Stimulated activated CD8-positive, alpha-beta memory T cell treated with anti-CD3 and anti-CD28 coated beads, Interleukin-15, amount 100 ng/mL, for 1 hour (primary cell): ENCODE data around the gene ITGAL.
A peak's percentile ranks its signal among the peaks of the same experiment; 100 is the strongest.
"Not testable (repeated sequence)": the region's sequence is repeated elsewhere in the genome, so short reads cannot be mapped to it uniquely, and the experiment has no call there.

ENCODE experiments used
- DNase-seq: peaks from one replicate; pipeline ENCODE4 v3.0.0-alpha.2; 2020; ENCODE audit warnings: low read depth

Gene ITGAL

DNA sequence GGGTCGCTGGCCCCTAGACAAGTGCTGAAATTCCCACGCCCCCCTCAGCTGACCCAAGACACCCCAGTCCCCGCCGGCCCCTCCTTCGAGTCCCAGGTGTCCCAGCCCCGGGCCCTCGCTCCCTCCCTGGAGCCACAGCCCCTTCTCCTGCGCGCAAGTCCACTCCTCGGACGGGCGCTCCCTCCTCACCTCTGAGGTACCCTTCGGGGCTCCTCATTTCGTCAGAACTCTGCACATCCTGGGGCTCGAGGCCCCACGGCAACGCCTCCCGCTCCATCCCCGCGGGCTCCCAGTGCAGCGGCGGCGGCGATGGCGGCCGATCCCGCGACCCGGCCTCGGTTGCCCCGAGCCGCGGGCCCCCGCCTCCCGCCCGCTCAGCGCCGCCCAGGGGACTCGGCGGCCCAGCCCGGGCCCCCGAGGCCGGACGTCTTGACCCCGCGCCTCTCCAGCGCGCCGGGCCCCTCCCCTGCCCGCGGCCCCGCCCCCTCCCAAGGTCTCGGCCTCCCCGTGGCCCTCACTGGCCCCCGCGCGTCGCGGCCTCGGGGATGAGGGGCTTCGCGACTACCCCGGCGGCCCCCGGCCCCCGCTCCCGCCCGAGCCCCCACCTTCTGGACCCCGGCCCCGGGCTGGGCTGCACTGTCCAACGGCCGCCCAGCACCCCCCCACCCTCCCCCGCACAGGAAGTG, 53.7 kb downstream of the ITGAL start, which contains the start of gene ZNF768:
Gene ZNF768, minus strand, starts transcription at position 430 of the 686 bp plus-strand sequence. Its CDS starts 153 bp downstream, at position 277.
- no peak for DNase-seq

DNA sequence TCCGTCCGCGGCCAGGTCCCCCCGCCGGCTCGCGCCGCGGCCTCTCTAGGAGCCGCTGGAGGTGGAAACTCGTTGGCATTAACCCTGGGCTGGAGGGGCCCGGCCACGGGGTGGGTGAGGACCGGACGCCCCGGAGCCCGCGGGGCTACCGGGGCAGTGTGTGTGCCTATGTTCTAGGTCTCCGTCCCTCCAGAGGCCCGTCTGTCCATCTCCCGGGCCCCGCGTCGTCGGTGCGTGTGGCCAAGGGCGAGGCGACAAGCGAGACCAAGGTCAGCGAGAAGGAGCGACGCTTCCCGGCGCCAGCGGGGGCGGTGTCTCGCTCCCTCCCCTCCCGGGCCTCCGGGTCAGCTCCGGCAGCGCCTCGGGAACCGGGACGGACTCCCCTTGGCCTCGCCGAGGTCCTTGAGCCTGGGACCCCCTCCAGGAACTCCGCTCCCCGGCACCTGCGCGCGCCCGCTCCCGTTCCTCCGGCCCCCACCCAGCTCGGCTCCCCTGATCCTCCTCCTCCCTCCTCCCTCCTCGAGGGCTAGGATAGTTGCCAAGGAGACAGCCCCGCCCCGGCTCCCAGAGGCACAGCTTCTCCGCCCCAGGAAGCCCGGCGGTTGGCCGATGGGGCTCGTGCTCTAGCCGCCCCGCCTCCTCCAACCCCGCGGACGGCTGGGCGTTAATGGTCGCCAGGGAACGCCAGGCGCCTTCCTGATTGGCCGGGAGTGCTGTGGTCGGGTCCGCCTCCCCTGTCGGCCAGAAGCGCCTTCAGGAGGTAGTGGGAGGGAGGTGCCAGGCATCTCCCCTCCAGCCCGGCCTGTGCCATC, 54.5 kb downstream of the ITGAL start:
- peak; percentile 74 for DNase-seq

DNA sequence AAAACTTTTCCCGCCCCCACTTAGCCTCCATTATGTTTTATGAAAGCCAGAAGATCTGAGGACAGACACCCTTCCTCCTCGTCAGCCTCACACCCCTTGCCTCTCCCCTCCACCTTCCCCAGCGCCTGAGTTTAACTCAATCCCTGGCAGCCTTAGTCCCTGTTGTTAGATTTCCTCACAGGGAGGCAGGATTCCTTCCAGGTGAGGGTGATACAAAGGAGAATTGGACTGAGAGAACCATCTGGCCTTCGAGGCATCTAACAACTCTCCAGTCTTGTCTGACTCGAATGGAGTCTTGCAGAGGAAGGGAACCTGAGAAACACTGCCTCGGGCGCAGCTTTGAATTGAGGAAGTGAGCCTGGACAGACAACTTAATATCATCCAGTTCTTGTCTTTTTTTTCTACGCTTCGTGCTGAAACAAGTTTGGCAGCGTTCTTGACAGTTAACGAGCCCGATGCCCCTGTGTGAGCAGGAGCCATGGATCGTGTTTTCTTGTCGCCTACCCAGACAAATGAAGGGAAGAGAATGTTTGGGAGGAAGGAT, 55.2 kb downstream of the ITGAL start:
- no peak for DNase-seq

DNA sequence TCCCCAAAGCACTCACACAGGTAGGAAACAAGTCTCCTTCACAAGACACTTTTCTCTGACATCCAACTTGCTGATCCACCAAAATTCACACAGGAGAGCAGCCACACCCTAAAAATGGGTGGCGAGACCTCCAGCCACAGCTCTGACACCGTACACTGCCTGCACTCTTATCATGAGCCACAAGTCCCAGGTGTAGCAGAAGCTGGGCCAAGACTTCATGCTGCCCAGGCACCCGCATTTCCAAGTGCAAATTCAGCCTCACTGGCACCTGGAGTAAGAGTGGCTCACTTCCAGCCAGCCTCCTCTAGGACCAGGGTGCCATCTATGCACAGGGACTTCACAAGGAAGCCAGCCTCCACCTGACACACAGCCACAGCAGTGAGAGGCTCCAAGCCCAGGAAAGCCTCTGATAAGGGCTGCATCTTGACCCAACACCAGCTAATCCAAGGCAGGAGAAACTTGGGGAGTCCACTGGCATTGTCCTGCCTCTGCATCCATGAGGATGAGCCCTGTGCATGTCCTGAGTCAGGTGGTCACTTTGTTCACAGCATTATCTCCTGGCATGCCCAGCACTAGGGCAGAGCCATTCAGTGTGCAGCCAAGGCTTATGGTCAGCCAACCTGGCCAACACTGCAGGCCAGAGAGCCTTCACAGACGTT, 56.4 kb downstream of the ITGAL start:
- DNase-seq, result no peak

DNA sequence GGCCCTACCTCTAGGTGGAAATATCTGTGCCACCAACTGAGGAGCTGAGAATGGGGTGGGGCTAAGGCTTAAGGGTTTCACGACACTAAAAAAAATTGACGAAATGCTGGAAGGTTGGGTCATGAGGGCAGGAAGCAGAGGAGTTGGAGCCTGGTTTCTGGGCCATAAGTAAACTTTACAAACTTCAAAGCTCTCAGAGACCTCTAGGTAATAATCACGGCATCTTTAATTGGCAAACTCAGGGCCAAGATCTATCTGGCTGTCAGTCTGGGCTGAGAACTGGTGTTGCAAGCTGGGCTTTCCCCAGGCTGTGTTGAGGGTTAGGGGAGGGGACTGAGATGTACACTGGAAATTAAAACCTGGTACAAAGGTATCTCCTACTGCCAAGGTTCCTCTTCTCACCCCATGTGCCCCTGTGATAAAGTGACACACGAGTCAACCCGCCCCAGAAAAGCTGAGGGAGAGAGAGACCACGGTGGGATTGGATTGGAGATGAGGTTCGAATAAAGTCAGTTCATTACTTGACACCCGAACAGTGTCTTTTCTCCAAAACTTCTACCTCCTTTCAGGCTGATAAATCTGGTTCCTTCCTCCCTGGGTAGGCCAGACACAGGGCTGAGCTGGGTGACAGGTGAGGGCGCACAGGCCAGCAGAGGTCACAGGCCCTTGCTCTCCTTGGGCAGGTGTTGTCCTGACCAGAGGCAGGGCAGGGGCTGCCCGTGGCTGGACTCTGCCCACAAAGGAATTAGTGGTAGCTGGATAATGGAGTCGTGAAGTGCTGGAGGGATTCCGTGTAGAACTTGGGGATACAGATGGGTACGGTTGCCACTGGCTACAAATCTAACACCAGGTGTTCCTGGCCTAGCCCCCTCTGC, 57.9 kb downstream of the ITGAL start:
- no peak for DNase-seq

DNA sequence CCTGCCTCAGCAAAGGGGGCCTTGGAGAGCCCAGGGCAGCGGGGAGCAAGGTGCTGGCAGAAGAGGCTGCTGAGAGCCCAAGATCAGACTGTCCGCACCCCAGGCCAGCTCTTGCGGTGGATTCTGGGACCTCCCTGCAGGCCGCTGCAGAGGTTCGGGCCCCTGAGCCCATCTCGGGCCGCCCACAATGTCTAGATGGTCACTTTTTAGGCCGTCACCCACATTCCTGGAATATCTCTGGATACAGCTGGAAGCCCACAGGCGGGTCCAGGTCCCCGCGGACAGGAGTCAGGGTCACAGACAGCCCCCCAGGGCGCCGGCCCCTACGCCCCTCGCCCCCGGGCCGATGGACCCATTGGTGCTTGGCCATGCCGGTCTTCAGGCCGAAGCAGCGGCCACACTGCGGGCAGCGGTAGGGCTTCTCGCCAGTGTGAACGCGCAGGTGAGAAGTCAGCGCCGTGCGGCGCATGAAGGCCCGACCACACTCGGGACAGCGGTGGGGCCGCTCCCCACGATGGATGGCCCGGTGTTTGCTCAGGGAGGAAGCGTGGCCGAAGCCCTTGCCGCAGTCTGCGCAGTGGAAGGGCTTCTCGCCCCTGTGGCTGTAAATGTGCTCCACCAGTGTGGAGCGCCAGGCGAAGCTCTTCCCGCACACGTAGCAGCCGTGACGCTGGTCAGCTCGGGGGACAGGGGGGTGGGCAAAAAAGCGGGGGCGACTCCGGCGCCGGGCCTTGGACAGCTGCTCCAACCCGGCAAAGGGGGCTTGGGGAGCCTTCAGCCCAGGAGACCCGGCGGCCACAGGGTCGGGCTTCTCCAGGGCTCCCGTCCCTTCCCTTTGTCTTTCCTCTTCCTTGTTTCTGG, 60.0 kb downstream of the ITGAL start:
- no peak for DNase-seq

DNA sequence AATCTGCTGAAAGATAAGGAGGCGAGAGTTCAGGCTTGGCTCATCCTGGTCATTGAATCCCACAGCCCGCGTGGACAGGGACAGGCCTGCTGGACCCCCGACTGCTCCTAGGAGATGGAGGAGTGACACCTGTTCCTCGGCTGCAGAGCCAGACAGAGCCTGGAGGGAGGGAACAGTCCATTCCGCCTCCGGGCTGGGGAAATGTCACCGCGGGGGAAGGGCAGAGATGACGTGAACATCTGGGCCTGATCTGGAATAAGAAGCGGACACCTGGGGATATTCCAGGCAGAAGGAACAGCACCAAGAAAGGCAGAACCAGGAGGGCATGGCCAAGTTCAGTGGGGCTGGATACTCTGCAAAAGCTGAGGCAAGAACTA, 60.6 kb downstream of the ITGAL start:
- no peak for DNase-seq

DNA sequence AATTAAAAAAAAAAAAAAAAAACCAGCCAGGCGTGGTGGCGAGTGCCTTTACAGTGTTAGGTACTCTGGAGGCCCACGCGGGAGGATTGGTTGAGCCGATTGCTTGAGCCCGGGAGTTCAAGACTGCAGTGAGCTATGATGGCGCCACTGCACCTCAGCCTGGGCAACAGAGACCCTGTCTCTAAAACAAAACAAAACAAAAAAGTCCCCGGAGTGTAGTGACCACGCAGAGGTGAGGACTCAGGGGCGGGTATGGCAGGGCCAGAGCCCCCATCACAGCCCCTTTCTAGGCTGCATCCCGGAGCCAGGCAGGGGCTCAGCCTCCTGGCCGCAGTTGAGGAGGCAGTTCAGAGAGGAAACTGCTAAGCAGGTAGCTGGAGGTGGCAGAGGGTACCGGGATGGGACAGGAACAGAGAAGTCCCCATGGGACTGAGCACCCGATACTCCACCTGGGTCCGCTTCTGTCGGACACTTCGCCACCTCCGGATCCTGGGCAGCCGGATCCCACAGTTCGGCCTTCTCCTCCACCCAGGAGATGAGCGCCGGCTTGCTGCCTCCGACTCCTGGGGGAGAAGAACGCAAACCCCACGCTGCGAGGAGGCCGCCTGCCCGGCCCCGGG, 61.3 kb downstream of the ITGAL start:
- no peak for DNase-seq

DNA sequence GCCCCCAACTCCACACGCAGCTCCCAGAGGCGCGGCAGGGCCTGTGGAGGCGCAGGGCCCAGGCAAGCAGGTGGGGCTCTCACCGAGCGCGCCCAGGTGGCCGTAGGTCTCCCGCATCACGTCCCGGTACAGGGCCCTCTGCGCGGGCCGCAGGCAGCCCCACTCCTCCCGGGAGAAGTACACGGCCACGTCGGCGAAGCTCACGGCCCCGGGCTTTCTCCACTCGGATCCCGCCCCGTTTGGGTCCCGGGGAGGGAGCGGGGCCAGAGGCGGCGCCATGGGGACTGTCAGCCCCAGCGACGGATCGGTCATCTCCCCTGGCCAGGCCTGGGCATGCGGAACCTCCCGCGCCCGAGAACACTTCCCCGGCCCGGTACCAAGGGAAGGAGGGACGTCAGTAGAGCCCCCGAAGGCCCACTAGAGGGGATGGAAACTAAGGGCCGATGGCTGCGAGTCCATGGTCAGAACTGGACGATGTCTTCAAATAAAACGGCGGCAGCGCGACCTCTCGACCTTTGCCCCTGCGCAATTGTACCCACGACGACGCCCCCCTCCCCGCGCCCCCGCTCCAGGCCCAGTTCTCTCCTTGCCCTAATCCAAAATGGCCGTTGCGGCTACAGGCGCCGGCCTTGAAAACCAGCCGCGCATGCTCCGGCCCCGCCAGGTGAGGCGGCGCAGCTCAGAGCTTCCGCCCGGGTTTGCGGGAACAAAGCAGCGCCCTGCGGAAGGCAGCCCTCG, 62.0 kb downstream of the ITGAL start, which contains the start of gene ZNF747:
Gene ZNF747, minus strand, starts transcription at position 491 of the 738 bp plus-strand sequence. Its CDS starts 179 bp downstream, at position 312.
- DNase-seq, result peak; percentile 84

DNA sequence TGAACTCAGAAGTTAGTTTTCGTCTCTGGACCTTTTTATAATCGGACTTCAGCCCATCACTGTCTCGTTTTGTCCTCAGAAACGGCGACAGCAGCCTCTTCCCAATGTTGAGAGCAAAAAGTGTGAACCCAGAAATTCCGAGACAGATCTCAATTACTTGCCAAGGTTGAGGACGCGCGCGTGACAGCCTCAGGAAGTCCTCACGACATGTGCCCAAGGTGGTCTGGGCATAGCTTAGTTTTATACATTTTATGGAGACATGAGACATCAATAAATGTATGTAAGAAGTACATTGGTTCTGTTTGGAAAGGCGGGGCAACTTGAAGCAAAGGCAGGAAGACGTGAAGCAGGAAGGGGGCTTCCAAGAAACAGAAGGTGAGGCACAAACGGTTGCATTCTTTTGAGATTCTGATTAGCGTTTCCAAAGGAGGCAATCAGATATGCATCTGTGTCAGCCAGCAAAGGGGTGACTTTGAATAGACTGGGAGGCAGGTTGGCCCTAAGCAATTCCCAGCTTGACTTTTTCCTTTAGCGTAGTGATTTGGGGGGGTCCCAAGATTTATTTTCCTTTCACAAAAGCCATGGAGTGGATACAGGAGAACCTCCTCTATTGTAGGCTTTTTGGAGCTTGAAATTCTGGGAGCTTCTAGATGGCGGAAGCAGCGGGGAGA, 62.7 kb downstream of the ITGAL start:
- no peak for DNase-seq

DNA sequence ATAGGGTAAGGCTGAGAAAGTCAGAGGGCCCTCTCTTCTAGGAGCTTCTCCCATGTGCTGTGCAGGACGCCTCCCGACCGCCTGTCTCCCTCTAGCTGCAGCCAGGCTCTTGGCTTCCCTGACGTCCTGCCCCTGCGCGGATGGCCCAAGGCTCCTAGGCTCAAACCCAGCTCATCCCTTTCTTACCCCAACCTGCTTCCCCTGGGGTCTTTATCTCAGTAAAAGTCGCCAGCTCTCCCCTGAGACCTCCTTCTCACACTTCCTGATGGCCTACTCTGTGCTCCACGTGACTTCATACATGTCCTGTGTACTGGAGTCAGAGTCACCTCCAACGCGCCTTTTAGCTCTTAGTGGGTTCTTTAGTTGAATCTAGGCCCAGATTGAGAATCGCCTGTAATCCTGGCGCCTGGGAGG, 63.2 kb downstream of the ITGAL start:
- no peak for DNase-seq

DNA sequence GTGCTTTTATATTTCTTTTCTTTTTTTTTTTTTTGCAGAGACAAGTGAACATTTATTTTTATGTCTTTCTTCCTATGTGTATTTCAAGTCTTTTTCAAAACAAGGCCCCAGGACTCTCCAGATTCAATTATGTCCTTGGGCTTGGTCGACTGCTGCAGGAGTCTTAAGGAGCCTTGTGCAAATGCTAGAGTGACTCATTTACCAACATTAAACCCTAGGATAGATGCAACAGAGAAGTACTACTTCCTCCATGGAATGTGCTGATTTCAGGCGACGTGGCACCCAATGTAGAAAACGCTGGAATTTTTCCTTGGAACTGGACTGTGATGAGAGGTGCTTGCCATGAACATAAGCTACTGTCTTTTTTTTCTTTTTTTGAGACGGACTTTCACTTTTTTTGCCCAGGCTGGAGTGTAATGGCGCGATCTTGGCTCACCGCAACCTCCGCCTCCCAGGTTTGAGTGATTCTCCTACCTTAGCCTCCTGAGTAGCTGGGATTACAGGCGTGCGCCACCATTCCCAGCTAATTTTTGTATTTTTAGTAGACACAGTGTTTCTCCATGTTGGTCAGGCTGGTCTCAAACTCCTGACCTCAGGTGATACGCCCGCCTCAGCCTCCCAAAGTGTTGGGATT, 64.0 kb downstream of the ITGAL start:
- not testable (repeated sequence) for DNase-seq

DNA sequence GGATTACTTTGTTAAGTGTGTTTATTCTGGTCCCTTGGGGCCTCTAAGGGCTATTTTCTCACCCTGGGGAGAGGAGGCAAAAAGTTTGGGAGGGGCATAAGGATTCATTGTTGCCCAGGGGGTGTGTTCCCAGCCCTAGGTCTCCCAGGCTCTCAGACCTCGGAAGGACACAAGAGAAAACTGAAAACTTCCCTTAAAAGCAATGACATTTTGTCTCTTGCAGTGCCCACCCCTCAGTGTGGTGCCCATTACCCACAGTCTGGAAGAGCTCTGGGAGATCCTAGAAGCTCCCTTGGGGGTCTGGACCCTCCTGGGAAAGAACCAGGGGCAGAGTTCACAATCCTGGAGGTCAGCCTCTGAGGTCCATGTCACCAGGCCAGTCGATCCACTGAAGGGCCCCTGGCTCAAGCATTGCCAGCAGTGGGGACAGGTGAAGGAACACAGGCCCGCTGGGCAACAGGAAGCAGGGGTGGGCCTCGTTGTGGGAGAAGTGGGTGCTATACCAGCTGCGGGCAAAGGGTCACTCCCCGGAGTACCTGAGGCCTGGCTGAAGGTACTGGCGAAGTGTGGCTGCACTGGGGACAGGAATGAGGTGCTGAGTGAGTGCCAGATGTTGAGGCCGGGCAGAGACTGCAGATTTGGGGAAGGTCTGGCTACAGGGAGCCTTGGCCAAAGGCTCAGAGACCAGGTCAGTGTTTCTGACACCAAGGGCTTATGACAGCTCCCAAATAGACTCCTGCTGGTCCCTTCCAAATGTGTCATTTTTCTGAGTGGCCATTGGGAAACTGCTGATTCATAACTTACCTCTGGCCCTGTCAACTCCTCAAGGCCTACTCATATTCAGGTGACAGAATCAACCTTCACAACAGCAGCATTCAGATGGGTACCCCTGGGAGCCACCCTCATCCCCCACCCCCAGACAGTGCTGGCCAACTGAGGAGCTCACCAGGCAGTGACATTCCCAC, 66.7 kb downstream of the ITGAL start:
- DNase-seq, result no peak

DNA sequence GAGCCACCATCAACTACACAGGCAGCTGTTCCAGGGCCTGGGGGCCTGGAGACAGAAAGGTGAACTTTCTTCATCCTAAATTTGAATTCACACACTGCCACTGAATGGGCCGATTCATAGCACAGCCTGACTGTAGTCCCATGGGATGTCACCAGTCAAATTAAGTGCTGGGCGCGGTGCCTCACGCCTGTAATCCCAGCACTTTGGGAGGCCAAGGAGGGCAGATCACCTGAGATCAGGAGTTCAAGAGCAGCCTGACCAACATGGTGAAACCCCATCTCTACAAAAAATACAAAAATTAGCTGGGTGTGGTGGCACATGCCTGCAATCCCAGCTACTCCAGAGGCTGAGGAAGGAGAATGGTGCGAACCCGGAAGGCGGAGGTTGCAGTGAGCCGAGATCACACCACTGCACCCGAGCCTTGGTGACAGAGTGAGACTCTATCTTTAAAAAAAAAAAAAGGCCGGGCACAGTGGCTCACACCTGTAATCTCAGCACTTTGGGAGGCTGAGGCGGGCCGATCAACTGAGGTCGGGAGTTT, 67.5 kb downstream of the ITGAL start:
- DNase-seq, result not testable (repeated sequence)

DNA sequence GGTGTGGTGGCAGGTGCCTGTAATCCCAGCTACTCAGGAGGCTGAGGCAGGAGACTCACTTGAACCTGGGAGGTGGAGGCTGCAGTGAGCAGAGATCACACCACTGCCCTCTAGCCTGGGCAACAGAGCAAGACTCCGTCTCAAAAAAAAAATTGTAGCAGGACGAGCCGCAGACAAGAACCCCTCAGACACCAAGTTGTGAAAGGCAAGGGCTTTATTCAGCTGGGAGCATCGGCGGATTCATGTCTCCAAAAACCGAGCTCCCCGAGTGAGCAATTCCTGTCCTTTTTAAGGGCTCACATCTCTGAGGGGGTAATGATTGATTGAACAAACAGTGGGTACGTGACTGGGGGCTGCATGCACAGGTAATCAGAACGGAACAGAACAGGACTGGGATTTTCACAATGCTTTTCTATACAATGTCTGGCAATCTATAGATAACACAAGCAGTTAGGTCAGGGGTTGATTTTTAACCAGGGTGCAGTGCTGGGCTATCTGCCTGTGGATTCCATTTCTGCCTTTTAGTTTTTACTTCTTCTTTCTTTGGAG, 68.4 kb downstream of the ITGAL start:
- not testable (repeated sequence) for DNase-seq
